CMK (cell line): ENCODE data around the gene MNAT1.
A peak's percentile ranks its signal among the peaks of the same experiment; 100 is the strongest.
"Not testable (repeated sequence)": the region's sequence is repeated elsewhere in the genome, so short reads cannot be mapped to it uniquely, and the experiment has no call there.

Experiments
- DNase-seq: peaks from one replicate; pipeline ENCODE4 v3.0.0-alpha.2; 2010; ENCODE audit warnings: low read depth

The MNAT1 gene

GRCh38 chr14:60882219-60882618 is 147.7 kb downstream of the MNAT1 start:
- DNase-seq = no peak

- no peak for DNase-seq
Observed at GRCh38 chr14:60884134-60884533, 149.6 kb downstream of the MNAT1 start.

GRCh38 chr14:60890636-60891035 is 156.1 kb downstream of the MNAT1 start:
- DNase-seq = not testable (repeated sequence)

GRCh38 chr14:60893911-60894310 is 159.3 kb downstream of the MNAT1 start:
- DNase-seq = no peak

- no peak for DNase-seq
Observed at GRCh38 chr14:60904381-60904780, 169.8 kb downstream of the MNAT1 start.

- no peak for DNase-seq
Observed at GRCh38 chr14:60905923-60906322, 171.4 kb downstream of the MNAT1 start.

- no peak for DNase-seq
Observed at GRCh38 chr14:60915781-60916180, 181.2 kb downstream of the MNAT1 start.

- DNase-seq = no peak
Observed at GRCh38 chr14:60922050-60922449, 187.5 kb downstream of the MNAT1 start.

GRCh38 chr14:60925286-60925685 is 190.7 kb downstream of the MNAT1 start:
- DNase-seq = no peak

GRCh38 chr14:60926002-60926401 is 191.4 kb downstream of the MNAT1 start:
- no peak for DNase-seq

GRCh38 chr14:60931218-60931617 is 196.7 kb downstream of the MNAT1 start:
- DNase-seq = no peak

GRCh38 chr14:60933920-60934655 is 199.5 kb downstream of the MNAT1 start:
- peak; percentile 33 for DNase-seq

- DNase-seq = no peak
Observed at GRCh38 chr14:60935319-60935718, 200.8 kb downstream of the MNAT1 start.

- no peak for DNase-seq
Observed at GRCh38 chr14:60943637-60944032, 209.1 kb downstream of the MNAT1 start.

- DNase-seq = no peak
Observed at GRCh38 chr14:60944204-60944603, 209.6 kb downstream of the MNAT1 start.

GRCh38 chr14:60945984-60946383 is 211.4 kb downstream of the MNAT1 start:
- DNase-seq = no peak

GRCh38 chr14:60946773-60947172 is 212.2 kb downstream of the MNAT1 start:
- no peak for DNase-seq

- no peak for DNase-seq
Observed at GRCh38 chr14:60951776-60952435, 217.3 kb downstream of the MNAT1 start.

GRCh38 chr14:60956202-60956601 is 221.6 kb downstream of the MNAT1 start:
- no peak for DNase-seq

GRCh38 chr14:60956632-60957031 is 222.1 kb downstream of the MNAT1 start:
- no peak for DNase-seq

- DNase-seq = no peak
Observed at GRCh38 chr14:60958146-60958545, 223.6 kb downstream of the MNAT1 start.

- DNase-seq = no peak
Observed at GRCh38 chr14:60963761-60964160, 229.2 kb downstream of the MNAT1 start.

- no peak for DNase-seq
Observed at GRCh38 chr14:60964904-60965303, 230.3 kb downstream of the MNAT1 start.

- DNase-seq = no peak
Observed at GRCh38 chr14:60965402-60965801, 230.8 kb downstream of the MNAT1 start.
